Islet of Langerhans (tissue), 1 donor: Measurements from ENCODE around the gene ARFRP1.
"Not testable (repeated sequence)": the region's sequence is repeated elsewhere in the genome, so short reads cannot be mapped to it uniquely, and the experiment has no call there.

Source experiments
- FAIRE-seq: peaks from one replicate; lab custom pipeline; 2011; peaks lifted over from hg19 to GRCh38; lab: Jason Lieb, UNC

ARFRP1 gene

DNA sequence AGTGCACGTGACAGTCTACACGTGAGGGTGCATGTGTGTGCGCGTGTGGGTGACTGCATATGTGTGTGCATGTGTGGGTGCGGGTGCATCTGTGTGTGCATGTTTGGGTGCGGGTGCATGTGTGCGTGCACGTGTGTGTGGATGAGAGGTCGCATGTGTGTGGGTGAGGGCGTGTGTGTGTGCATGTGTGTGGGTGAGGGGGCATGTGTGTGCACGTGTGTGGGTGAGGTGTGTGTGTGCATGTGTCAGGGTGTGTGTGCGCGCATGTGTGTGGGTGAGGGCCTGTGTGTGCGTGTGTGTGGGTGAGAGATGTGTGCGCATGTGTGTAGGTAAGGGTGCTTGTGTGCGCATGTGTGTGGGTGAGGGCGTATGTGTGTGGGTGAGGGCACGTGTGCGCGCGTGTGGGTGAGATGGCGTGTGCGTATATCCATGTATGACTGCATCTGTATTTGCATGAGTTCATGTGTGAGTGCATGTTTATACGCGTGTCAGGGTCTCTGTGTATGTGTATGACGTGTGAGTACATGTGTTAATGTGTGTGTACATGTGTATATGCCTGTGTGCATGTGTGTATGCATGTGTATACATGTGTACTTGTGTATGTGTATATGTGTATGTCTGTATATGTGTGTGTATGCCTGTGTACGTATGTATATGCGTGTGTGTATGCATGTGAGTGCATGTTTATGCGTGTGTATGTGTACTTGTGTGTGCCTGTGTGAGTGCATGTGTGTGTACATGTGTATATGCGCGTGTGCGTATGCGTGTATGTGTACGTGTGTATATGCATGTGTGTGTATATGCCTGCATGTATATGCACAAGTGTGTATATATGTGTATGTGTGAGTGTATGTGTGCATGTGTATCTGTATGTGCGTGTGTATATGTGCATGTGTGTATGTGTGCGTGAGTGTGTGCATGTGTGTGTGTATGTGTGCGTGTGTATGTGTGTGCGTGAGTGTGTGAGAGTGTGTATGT is 24.6 kb upstream of the ARFRP1 start:
- FAIRE-seq, result no peak

DNA sequence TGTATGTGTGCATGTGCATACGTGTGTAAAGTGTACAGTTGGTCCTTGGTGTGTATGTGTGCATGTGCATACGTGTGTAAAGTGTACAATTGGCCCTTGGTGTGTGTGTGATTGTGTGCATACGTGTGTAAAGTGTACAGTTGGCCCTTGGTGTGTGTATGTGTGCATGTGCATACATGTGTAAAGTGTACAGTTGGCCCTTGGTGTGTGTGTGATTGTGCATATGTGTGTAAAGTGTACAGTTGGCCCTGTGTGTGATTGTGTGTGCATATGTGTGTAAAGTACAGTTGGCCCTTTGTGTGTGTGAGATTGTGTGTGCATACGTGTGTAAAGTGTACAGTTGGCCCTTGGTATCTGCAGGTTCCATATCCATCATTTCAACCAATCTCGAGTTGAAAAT is 23.6 kb upstream of the ARFRP1 start:
- FAIRE-seq, result no peak

DNA sequence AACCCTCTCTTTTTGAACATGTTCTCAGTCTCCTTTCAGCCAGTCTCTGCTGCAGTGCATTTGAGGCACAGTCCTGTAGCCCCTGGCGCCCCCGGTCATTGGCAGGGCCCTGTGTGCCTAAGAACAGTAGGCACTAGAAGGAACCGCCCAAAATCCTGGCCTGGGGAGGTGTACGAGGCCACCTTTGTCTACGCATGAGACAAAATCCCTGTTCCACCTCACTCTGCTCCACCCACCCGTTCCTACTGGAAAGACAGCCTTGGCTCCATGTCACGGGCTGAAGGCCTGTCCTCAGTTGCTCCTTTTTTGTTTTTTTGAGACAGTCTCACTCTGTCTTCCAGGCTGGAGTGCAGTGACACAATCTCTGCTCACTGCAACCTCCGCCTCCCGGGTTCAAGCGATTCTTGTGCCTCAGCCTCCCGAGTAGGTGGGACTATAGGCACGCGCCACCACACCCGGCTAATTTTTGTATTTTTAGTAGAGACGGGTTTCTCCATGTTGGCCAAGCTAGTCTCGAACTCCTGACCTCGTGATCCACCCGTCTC is 22.5 kb upstream of the ARFRP1 start:
- not testable (repeated sequence) for FAIRE-seq

DNA sequence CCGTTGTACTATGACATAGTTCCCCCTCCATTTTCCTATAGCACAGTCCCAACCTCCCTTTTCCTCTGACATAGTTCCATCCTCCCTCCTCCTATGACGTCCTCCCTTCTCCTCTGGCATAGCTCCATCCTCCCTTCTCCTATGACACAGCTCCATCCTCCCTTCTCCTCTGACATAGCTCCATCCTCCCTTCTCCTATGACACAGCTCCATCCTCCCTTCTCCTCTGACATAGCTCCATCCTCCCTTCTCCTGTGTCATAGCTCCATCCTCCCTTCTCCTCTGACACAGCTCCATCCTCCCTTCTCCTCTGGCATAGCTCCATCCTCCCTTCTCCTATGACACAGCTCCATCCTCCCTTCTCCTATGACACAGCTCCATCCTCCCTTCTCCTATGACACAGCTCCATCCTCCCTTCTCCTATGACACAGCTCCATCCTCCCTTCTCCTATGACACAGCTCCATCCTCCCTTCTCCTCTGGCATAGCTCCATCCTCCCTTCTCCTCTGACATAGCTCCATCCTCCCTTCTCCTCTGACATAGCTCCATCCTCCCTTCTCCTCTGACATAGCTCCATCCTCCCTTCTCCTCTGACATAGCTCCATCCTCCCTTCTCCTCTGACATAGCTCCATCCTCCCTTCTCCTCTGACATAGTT is 15.3 kb upstream of the ARFRP1 start:
- not testable (repeated sequence) for FAIRE-seq

DNA sequence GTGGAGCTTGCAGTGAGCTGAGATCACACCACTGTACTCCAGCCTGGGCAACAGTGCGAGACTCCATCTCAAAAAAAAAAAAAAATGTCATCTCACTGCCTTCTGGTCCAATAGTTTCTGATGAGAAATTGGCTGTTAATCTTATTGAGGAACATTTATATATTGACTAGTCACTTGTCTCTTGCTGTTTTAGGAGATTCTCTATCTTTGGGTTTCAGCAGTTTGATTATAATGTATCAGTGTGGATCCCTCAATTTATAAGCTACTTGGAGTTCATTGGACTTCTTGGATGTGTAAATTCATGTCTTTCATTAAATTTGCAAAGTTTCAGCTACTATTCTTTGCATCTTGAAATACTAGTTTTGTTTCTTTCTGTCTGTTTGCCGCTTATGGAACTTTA is 11.2 kb upstream of the ARFRP1 start:
- FAIRE-seq, result no peak

DNA sequence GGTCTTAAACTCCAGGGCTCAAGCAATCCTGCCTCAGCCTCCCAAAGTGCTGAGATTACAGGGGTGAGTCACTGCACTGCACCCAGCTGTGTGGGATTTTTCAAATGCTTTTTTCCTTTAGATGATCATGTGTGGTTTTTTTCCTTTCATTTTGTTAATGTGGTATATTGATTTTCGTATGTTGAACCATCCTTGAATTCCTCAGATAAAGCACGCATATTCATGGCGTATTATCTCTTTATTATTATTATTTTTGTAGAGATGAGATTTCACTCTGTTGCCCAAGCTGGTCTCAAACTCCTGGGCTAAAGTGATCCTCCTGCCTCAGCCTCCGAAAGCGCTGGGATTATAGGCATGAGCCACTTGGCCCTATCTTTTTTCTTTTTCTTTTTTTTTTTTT is 7.1 kb upstream of the ARFRP1 start:
- no peak for FAIRE-seq

DNA sequence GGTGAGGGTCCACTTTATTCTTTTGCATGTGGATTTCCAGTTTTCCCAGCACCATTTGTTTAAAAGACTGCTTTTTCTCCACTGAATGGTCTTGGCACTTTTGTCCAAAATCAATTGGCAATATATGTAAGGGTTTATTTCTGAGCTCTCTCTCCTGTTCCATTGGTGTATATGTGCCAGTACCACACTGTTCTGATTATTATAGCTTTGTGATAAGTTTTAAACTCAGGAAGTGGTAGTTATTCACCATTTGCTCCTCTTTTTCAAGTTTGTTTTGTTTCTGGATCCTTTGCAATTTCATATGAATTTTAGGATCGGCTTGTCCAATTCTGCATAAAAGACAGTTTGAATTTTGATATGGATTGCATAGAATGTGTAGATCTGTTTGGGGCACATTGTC is 4.4 kb upstream of the ARFRP1 start:
- no peak for FAIRE-seq

DNA sequence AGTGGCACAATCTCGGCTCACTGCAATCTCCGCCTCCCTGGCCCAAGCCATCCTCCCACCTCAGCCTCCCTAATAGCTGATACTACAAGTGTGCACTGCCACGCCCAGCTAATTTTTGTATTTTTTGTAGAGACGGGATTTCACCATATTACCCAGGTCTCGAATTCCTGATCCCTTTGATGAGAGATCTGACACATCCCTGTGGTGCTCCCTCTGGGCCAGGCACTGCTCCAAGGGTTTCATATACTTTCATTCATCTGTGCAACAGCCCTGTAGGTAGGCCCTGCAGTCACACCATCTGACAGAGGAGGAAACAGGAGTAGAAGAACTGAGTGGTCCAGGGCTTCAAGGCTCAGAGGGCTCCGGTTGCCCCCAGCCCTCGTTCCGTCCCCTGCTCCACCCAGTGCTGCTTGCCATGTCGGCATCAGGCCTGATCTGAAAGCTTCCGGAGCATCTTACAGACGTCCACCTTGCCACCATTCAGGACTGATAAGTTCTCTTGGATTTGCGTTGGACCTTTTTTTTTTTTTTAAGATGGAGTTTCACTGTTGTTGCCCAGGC is 3.4 kb upstream of the ARFRP1 start:
- FAIRE-seq, result no peak

DNA sequence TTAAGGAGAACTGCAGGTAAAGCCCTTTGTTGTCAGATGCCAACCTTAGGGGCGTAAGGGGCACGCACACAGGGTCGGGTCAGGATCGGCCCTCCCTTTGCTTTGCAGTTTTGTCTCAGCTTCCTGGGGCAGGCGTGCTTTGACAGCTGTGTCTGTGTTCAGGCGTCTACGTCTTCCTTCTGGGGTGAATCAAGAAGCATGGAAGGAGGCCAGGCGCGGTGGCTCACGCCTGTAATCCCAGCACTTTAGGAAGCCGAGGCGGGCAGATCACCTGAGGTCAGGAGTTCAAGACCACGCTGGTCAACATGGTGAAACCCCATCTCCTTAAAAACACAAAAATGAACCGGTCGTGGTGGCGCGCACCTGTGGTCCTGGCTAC is 1.4 kb upstream of the ARFRP1 start:
- FAIRE-seq, result no peak

DNA sequence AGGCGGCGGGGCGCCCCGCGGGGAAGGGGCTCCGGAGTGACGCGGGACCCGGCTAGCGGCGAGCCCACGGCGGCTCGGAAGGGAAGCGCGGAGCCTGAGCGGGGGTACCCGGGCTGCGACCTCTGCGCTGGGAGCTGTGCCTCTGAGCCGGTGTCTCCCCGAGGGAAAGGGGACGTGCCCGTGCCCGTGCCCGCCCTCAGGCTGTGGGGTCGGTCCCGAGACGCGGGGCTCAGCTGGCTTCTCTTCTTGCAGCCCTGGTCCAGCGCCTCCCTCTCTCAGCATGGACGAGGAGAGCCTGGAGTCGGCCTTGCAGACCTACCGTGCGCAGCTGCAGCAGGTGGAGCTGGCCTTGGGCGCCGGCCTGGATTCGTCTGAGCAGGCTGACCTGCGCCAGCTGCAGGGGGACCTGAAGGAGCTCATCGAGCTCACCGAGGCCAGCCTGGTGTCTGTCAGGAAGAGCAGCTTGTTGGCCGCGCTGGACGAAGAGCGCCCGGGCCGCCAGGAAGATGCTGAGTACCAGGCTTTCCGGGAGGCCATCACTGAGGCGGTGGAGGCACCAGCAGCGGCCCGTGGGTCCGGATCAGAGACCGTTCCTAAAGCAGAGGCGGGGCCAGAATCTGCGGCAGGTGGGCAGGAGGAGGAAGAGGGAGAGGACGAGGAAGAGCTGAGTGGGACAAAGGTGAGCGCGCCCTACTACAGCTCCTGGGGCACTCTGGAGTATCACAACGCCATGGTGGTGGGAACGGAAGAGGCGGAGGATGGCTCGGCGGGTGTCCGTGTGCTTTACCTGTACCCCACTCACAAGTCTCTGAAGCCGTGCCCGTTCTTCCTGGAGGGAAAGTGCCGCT is 749 bp upstream of the ARFRP1 start:
- no peak for FAIRE-seq

DNA sequence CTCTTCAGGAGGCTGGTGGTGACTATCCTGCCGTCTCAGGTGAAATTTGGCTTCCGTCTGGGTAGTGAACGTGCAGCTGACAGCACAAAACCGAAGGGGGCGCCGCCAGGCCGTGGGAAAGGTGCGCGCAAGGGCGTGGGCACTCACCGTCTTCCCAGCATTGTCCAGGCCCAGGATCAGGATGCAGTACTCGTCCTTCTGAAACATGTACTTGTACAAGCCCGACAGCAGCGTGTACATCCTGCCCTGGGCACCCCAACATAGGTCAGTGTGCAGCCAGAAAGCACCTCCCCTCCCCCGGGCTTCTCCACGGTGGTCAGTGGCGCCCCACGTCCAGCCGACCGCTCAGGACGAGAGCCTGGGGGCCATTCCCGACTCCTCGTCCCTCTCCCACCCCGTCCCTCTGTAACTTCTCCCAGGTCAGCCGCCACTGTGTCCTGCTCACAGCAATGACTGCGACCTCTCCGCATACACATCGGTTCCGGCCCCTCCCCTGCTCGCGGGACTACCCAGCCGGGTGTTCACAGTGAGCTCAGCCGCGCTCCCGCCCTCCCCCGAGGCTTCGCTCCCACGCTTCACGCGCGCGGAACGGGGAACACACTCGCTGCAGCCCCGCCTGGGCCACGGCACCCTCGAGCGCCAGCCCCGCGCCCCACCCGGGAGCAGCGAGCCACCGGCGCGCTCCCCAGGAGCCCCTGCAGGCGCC is 771 bp downstream of the ARFRP1 start:
- no peak for FAIRE-seq

DNA sequence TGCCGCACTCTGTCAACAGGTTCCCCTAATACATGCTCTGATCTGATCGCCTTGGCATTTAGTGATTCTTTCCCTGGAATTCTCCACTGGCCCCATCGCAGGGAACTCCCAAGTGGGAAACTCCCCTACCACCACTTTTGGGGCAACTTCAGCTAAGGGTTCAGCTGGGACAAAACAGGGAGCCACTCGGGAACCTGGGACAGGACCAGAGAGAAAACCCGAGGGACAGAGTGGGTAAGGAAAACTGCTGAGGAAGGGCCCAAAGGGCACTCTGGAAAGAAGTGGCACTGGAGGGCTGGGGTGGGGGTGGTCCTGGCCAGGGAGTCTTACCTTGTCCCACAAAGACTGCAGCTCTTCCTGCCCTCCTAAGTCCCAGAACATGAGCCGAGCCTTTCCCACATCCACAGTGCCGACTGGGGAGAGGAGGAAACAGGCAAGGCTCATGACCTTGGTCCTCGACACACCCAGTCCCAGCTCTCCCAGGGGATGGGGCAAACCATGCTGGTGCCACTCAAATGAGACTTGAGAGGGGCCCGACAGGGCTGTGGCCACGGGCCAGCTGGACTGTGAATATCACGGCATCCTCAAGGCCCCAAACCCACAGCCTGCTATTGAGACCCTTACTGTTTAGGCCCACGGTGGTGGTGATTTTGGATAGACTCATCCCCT is 1.6 kb downstream of the ARFRP1 start:
- no peak for FAIRE-seq

DNA sequence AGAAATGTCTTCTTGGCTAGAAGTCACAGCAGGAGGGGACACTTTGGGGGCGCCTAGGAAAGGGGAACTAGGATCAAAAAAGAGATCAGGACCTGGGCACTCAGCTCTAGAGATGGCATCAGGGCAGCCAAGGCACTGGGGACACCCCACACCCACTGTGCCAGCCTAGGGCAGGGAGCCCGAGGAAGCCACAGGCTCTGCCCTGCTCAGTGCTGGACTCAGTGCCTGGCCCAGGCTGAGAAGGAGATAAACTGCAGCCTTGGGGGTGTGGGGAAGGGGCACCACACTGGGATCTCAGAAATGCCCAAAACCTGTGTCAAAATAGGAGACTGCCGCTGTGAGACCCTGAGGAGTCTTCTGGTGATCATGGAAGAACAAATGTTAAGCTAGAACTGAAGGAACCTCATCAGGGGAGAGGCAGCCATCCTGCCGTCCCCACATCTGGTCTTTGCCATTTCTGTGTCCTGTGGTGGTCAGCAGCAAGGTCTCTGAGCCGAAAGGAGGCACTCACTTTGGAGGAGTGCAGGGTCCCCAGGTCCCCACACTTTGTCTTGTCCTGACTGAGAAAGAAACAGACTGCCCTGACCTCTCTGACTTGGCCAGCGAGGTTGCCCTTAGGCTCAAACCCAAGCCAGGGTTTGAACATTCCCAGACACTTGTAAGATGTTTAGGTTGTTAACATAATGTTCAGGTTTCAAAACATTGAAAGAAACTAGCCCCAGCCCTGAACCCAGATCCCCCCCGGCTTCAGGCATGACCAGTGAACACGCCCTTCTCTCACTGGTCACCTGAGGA is 2.3 kb downstream of the ARFRP1 start:
- no peak for FAIRE-seq

DNA sequence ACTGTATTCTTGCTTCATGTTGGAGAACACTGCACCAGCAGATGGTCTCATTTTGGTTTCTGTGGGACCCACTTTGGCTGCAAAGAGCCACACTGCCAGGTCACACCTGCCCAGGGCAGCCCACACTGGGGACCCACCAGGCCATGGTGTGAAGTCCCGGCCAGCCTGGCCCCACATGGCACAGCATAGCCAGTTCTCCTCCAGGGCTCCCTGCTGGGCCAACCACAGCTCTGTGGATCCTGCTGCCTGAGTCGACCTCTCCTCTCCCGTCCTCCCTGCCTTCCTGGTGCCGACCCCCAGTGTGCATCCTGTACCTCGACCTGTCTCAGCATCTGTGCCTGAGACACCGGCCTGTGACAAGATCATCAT is 3.0 kb downstream of the ARFRP1 start:
- no peak for FAIRE-seq

DNA sequence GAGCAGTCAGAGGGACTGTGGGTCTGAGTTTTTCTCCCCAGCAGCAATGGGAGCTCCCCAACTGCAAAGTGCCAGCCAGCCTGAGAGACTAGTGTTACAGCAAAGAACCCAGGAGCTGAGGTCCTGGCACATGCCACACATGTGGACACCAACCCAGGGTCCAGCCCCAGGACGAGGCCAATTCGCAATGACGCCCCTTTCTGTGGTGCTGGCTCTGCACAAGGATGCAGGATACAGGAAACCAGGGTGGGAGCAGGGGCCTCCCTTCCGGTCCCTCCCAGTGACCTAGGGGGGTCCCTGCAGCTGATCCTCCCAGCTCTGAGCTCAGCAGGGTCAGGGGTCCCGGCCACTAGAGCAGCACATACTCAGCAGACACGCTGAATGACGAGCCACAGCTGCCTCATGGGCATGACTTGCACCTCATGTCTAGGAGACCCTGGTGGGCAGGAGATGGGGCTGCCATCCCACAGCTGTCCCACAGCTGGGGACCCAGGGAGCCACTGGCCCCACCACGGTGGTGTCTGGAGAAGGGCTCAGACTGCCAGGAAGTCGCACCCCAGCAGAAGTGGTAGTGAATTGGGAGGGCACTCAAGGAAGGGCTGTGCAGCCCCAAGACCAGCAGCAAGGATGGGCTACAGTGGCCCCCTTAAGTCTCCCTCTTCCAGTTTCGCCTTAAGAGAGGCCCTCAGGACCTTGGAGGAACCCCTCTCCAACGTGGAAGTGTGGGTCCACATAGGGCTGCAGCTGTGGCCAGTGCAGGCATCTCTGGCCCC is 3.6 kb downstream of the ARFRP1 start:
- no peak for FAIRE-seq

DNA sequence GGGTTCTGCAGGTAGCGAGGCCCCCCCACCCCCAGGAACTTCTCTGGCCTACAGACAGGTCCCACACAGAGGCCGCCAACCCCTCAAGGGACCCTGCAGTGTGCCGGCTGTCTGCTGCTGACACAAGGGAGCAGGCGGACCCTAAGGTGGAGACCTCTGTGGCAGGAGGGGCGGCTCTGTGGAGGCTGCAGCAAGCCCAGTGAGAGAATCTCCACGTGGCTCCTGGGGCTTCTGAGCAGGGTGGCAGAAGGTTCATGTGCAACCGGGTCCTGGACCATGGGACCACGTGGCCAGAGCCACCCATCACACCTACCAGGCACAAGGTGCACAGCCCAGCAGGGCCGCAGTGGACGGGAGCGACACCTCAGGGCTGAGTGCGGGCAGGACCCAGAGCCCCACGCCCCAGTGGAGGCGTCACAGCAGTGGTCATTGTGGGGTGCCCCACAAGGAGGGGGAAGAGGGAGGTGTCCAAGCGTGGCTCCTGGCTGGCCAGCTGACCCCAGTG is 4.3 kb downstream of the ARFRP1 start:
- FAIRE-seq, result no peak

DNA sequence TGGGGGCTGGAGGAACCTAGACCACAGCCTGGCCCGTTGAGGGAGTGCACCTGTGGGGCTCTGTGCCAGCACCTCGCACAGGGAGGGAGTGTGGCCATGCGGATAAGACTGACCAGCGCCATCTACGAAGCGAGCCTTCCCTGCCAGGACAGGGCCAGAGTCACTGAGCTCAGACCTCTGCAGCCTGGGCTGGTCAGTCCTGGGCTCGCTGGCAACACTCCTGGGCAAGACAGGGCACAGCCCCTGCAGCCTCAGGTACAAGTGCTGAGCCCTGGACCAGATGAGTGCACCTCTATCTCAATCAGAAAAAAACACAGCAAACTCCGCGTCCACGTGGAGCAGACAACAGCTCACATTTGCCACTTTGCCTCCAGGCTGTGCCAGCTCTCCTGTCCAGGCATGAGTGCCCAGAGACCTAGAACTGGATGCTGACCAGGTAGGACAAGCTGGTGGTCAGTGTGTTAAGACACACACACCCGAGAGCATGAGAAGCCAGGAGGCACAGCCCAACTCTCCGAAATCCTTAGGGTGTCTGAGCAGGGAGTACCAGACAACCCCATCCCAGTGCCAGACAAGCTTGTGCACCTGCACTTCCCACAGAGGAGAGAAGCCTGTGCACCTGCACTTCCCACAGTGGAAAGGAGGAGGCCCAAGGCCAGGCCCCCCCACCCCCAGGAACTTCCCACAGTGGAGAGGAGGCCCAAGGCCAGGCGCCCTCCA is 4.9 kb downstream of the ARFRP1 start:
- FAIRE-seq, result no peak

DNA sequence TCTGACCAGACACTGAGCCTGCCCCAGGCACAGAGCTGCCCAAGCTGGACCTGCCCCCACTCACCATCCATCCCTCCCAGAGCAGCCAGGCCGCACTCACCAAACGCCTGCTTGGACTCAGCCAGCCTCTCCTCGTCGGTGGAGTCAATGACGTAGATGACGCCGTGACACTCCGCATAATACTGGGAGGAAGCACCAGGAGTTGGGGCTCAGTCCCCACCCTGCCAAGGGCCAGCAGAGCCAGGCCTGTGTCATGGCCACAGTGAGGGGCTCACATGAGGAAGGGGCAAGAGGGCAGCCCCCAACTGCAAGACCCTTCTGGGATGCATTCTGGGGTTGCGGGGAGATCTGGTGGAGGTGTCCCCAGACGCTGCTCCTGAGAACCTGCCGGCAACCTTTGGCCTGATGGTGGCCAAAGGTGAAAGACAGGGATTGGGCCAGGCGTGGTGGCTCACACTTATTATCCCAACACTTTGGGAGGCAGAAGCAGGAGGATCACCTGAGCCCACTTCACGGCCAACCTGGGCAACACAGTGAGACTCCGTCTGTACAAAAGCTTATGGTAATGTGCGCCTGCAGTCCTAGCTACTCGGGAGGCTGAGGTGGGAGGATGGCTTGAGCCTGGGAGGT is 5.6 kb downstream of the ARFRP1 start:
- FAIRE-seq, result no peak
